GM19099 (cell line): Measurements from ENCODE around the gene ATXN2.

Experiments used
- POLR2A ChIP-seq: IDR thresholded peaks from 3 replicates; pipeline ENCODE4 v1.6.1; 2011; ENCODE audit warnings: low read depth; ENCODE audit not compliant: insufficient read length; ENCODE audit errors: extremely low read depth

The ATXN2 gene

GRCh38 chr12:111605911-111606766 is 7.0 kb upstream of the ATXN2 start:
- TF ChIP-seq POLR2A: no peak

DNA sequence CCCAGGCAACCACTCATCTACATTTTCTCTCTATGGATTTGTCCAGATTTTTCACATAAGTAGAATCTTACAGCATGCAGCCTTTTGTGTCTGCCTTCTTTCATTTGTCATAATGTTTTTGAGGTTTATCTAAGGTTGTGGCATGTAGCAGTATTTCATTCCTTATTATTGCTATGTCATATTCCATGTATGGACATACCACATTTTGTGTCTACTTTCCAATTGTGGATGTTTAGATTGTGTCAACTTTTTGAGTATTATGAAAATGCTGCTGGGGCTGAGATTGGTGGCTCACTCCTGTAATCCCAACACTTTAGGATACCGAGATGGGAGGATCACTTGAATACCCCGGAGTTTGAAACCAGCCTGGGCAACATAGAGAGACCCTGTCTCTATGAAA is 3.2 kb upstream of the ATXN2 start:
- no peak for TF ChIP-seq POLR2A

DNA sequence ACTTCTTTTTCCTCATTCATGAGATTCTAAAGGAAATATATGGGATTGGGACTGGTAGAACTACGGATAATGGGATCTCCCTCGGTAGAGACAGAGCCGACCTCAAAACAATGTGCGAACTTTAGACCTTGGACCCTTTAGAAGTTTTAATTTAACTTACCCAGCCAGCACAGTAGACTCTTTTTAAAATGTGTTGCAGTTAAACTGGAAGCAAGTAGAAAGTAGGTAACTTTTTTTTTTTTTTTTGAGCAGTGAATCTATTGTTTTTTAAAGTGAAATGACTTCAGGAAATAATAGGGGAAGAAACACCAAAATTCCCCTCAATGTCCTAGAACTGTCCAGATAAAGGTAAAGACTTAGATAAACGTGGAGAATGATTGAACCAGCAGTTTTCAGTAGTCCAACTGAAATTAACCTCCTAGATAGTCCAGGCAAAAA is 1.1 kb upstream of the ATXN2 start:
- TF ChIP-seq POLR2A: no peak

- peak; percentile 94 for TF ChIP-seq POLR2A
Observed at GRCh38 chr12:111599453-111600204, 514 bp upstream of the ATXN2 start.

- TF ChIP-seq POLR2A: peak; percentile 6
Observed at GRCh38 chr12:111597831-111598636, 1.1 kb downstream of the ATXN2 start.

DNA sequence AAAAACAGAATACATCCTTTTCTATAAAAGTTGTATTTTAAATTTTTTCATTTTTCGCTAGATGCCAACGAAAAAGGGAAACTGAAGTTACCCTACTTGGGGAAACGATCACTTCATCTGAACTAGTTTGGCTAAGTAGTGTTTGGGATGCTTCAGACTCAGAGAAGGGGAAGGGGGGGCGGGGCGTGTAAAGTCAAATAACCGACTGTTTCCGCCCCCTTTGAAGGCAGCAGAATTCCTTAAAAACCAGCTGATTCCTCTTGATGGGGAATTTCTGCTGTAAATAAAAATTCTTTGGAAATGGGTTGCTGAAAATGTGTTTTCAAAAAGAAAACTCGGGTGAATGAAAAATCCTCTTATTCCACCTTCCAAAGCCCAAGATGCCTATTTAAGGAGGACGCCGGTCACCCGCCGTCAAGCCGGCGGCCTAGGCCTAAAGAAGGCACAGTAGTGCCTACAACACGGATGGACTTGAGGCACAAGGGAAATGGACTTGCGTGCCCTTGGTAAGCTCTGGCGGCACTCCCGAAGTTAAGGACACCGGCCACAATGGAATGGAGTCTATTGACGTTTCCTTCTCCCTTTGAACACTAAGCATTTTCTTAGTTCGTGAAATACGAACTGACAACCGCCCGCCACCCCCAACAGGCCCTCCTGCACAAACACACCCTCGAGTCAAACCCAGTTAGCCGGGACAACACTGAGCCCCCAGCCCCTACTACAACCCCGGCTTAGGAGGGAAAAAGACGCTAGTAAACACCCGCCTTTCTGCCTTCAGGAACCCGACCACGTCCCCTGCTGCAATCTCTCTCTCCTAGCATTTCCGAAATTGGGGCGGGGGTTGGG is 1.9 kb downstream of the ATXN2 start:
- TF ChIP-seq POLR2A: peak; percentile 9

GRCh38 chr12:111590552-111590951 is 8.6 kb downstream of the ATXN2 start:
- no peak for TF ChIP-seq POLR2A

DNA sequence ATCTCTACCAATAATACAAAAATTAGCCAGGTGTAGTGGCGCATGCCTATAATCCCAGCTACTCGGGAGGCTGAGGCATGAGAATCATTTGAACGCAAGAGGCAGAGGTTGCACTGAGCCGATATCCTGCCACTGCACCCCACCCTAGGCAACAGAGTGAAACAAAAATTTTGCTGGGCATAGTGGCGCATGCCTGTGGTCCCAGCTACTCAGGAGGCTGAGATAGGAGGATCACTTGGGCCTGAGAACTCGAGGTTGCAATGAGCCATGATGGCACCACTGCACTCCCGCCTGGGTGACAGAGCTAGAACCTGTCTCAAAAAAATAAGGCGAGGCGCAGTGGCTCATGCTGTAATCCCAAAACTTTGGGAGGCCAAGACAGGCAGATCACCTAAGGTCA is 9.5 kb downstream of the ATXN2 start:
- no peak for TF ChIP-seq POLR2A

DNA sequence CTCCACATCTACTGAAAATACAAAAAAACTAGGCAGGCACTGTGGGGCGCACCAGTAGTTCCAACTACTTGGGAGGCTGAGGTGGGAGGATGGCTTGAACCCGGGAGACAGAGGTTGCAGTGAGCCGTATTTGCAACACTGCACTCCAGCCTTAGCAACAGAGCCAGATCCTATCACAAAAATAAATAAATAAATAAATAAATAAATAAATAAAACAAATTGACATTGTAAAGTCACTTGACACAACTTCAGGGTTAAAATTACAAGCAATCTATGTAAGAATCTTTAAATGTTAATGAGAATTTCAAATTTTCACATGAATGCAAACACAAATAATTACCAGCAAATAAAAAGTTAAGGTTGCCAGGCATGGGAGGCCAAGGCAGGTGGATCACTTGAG is 11.1 kb downstream of the ATXN2 start:
- TF ChIP-seq POLR2A: no peak

DNA sequence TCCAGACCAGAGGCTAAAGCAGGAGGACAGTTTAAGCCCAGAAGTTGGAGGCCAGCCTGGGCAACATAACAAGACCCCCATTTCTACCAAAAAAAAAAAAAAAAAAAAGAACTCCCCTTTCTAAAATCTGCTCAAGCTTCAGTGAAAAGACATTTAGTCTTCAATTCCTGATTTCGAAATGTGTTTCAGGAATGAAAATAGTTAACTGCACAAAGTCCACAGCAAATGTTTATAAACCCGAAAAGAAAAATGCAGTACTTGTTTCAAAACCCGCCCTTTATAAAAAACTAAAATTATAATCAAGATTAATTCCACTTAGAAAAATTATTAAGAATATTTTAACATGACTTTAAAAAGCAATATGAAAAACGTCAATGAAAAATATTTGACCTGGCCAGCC is 12.1 kb downstream of the ATXN2 start:
- TF ChIP-seq POLR2A: no peak

DNA sequence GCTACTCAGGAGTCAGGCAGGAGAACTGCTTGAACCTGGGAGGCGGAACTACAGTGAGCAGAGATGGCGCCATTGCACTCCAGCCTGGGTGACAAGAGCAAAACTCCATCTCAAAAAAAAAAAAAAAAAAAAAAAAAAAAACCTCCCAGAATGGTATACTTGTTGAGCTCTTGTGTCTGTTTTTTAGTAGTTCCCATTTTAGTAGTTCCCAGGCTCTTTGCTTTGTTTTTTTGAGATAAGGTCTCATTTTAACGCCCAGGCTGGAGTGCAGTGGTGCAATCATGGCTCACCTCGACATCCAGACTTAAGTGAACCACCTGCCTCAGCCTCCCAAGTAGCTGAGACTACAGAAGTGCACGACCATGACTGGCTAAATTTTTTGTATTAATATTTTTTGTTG is 13.4 kb downstream of the ATXN2 start:
- TF ChIP-seq POLR2A: no peak

DNA sequence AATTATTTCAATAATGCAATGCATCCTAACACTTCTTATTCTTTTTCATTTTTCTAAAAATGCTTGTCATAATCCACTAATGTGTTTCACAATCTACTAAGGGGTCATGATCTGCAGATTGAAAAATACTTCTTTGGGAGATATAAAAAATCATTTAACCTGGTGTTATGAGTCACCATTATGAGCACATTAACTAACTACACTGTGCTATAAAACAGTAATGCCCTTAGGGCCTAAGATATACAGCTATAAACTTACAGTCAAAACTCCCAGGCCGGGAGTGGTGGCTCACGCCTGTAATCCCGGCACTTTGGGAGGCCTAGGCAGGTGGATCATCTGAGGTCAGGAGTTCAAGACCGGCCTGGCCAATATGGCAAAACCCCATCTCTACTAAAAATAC is 14.2 kb downstream of the ATXN2 start:
- TF ChIP-seq POLR2A: no peak

GRCh38 chr12:111582133-111582747 is 16.9 kb downstream of the ATXN2 start:
- TF ChIP-seq POLR2A: no peak
